ENCODE data around the gene SRPK2.
A peak's percentile ranks its signal among the peaks of the same experiment; 100 is the strongest.
"Not testable (repeated sequence)": the region's sequence is repeated elsewhere in the genome, so short reads cannot be mapped to it uniquely, and the experiment has no call there.

SRPK2 gene

GRCh38 chr7:105216786-105217185 is 171.9 kb downstream of the SRPK2 start:
- DNase-seq = no peak

DNA sequence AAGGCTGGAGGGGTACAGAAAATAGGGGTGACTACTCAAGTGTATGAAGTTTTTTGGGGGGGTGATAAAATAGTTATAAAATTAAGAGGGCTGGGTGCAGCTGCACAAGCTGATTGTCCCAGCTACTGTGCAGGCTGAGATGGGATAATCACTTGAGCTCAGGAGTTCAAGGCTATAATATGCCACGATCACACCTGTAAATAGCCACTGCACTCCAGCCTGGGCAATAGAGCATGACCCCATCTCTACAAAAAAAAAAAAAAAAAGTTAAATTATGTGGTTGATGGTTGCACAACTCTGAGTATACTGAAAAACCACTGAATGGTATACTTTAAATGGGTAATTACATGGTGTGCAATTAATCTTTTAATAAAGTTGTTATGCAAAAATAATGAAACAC is 172.9 kb downstream of the SRPK2 start:
- no peak for DNase-seq

GRCh38 chr7:105215182-105215581 is 173.5 kb downstream of the SRPK2 start:
- DNase-seq = no peak

DNA sequence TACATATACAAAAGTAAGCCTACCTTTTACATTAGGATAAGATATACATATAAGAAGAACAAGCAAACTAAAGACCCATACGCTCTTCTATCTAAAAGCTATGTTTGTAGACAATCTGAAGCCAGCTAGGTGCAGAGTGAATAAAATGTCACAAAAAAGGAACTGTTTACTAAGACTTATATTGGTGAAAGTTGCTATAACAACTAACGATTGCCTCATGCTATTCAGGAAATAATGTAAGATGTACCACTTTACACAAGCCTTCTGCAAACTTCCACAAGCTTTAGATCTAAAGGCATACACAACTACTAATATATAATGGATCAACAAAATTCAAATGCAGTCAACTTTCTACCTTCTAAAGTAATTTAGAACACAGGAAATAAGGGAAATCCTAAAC is 175.1 kb downstream of the SRPK2 start:
- no peak for DNase-seq

DNA sequence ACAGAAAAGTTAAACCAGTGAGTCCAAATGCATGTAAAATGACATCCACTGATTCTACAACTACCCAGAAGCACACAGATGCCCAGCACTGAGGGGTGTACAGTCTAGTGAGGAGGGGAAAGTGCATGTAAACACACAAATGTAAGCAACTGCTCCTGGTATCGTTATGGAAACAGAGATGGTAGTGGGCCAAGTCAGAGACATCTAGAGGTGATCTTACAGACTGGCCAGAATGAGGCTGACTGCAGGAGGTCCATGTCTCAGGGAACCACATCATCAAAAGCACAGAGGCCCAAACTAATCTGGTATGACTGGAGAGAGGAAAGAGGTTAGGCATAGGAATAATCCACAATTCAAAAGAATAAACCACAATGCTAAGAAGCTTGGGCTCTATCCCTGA is 176.5 kb downstream of the SRPK2 start:
- no peak for DNase-seq

GRCh38 chr7:105210721-105211205 is 178.0 kb downstream of the SRPK2 start:
- DNase-seq = no peak

GRCh38 chr7:105209870-105210269 is 178.9 kb downstream of the SRPK2 start:
- DNase-seq = no peak

DNA sequence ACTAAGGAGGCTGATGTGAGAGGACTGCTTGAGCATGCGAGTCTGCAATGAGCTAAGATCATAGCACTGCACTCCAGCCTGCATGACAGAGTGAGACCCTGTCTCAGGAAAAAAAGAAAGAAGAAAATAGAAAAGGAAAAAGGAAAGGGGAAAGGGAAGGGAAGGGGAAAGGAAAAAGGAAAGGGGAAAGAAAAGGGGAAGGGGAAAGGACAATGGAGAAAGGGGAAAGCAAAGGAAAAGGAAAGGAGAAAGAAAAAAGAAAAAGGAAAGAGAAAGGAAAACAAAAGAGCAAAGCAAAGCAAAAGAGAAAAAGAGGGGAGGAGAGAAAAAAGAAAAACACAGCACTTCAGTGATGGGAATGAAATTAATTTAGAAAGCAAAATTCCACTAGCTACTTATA is 179.3 kb downstream of the SRPK2 start:
- no peak for DNase-seq

DNA sequence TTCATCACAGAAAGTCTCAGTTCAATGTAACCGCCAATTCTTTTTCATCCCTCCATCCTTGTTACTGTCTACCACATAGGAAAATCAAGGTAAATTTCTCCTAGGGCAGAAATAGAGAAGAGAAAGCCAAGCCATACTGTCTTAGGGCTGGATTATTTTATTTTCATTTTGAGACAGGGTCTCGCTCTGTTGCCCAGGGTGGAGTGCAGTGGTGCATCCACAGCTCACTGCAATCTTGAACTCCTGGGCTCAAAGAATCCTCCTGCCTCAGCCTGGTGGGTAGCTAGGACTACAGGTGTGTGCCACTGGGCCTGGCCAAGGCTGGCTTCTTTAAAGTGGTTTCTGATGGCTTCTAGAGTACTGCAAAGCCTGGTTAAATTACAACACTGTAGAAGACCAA is 181.7 kb downstream of the SRPK2 start:
- no peak for DNase-seq

DNA sequence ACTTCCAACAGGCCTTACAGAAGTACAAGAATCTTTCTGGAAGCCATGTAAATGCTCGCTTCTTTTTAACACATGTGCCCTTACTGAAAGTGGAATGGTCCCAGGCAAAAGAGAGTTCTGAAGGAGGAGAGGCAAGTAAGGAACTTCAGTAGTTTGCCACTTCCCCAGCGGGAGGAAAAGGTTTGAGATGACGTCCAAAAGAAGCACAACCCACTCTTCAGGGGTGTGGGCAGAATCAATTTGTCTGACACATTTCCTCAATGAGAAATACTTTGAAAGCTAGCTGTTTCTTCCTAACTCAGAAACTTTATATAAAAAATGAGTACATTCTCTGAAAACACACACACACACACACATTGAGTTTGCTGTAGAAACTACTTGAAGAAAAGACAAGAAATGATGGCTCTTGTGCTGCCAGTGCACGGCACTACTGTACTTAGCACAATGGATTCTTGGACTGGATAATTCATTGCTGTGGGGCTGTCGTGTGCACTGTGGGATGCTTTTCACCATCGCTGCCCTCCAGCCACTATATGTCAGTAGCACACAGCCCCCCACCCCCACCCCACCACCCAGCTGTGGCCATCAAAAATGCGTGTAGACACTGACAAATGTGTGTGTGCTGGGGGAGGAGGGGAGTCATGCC is 183.0 kb downstream of the SRPK2 start:
- DNase-seq = no peak

- DNase-seq = no peak
Observed at GRCh38 chr7:105204953-105205352, 183.8 kb downstream of the SRPK2 start.

DNA sequence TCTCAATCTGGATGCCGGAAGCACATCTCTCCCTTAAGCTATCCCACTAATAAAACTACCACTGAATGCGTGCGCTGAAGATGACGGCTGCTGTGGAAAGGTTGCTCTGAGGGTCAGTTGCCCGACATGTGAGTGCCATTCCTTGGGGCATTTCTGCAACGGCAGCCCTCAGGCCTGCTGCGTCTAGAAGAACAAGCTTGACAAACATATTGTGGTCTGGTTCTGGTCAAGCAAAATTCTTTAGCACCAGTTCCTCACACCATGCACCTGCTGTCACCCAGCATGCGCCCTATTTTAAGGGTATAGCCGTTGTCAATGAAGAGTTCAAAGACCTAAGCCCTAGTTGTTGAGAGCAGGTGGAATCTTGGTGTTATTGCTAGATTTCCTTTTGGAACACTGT is 184.2 kb downstream of the SRPK2 start:
- DNase-seq = no peak

GRCh38 chr7:105202616-105203015 is 186.1 kb downstream of the SRPK2 start:
- no peak for DNase-seq

DNA sequence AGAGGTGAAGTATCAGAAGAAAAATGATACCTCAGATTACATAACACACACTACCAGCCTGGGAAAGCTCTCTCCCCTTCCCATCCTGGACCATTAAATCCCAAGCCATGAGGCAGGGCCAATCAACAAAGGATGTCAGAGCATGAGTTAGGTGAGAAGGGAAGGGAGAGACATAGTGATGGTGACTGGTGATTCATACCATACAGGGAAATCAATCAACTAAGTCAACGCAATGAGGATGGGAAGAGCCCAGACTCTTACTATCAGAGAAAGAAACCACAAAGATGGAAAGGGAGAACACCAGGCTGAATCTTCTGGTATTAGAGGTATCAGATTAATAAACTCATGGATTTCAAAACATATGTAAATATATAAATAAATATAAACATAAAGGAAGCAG is 189.3 kb downstream of the SRPK2 start:
- DNase-seq = peak; percentile 8

DNA sequence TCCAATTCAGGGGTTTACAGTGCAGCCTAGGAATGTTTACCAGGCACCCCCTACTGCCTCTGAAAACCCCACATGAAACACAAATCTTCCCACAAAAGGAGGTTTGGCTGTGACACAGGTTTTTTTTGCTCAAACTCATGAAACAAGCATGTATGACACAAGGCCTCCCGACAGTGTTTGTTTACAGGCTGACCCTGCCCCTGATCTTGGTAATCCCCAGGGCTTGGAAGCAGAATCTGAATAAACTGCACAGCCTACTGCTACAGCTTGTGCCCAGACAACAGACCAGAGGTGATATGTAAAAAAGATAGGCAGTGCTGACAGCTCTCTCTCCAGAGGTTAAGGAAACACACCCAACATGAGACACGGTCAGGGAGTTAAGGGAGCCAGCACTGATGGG is 190.5 kb downstream of the SRPK2 start:
- DNase-seq = no peak

GRCh38 chr7:105196473-105196872 is 192.2 kb downstream of the SRPK2 start:
- DNase-seq = no peak

- no peak for DNase-seq
Observed at GRCh38 chr7:105195891-105196290, 192.8 kb downstream of the SRPK2 start.

DNA sequence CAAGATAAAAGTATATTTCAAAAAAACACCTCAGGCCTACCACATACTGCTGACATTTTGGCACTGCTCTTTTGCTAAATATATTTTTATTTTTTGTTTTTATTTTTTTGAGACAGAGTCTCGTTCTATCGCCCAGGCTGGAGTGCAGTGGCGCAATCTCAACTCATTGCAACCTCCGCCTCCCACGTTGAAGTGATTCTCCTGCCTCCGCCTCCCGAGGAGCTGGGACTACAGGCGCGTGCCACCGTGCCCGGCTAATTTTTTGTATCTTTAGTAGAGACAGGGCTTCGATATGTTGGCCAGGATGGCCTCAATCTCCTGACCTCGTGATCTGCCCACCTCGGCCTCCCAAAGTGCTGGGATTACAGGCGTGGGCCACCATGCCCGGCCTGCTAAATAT is 193.8 kb downstream of the SRPK2 start:
- not testable (repeated sequence) for DNase-seq

- DNase-seq = no peak
Observed at GRCh38 chr7:105191331-105191730, 197.4 kb downstream of the SRPK2 start.

DNA sequence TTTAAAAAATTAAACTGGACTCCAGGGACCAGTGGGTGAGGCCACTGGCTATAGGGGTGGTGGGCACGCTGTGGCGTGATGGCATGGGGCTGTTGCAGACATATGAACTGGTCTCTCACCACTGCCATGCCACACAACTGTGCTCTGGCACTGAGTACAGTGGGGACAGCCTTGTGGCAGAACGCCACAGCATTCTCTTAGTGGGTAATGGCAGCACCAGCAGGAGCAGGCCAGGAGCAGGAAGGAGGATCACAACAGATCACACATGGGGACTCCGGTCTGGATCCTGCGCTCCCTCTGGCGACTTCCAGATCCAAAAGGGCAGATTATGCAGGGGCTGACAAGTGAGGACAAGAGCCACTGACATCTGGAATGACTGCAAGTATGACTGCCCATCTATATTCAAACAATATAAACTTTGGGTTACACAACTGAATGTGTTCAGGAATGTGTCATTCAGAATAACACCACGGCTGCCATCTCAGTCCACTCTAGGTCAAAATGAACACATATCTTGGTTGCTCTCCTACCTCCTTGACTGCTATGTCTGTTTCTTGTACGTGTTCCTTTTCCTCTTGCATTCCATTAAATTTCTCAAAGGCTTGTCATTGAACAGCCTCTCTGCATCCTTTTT is 198.7 kb downstream of the SRPK2 start:
- no peak for DNase-seq

DNA sequence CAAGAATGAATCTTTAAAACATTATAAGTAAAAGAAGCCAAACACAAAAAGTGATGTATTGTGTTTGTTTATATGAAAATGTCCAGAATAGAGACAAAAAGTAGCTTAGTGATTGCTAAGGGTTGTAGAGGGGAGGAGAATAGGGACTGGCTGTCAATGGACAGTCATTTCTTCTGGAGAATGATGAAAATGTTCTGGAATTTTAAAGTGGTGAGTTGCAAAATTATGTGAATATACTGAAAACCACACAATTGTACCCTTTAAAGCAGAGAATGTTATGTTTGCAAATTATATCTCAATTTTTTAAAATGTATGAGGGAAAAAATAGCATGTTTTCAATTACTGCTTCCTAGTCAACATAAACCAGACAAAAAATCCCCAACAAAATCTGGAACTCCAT is 200.5 kb downstream of the SRPK2 start:
- no peak for DNase-seq

GRCh38 chr7:105187302-105188169 is 201.2 kb downstream of the SRPK2 start:
- peak; percentile 38 for DNase-seq

DNA sequence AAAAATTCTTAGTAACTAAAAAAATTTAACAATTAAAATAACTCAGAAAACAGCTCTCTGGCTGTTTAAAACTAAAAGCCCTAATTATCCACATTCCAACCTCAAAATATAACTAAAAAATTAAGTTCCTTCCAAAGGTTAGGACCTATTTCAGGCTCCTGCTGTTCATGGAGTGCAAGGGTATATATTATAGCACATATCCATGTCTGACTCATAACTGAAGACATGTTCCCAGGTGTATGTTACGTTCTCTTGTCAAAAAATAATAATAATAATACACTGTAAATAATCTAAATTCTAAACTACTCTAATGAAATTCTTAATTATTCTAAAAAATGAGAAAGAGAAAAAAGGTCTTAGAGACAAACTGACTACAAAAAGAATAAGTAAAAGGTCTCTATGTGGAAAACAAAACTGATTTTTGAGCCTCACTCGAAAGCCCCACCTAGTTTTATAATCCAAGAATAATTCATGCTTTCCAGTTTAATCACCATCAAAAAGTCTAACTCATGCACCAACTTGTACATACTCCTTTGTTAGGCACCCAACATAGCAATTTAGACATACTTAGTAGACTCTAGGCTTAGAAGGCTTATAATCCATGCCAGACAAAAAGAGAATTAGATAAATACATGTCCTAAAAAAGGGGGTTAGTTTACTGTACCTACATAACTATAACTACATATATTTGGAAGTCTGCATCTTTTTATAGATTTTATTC is 203.3 kb downstream of the SRPK2 start:
- DNase-seq = no peak
